Chondrocyte (in vitro differentiated cells): ENCODE measurements around the gene MYRFL. TPM values are rescaled to one million over a fixed set of nuclear protein-coding genes. Genes with fewer than 3 reads are reported as not detected.

ENCODE experiments used
- DNase-seq: peaks from one replicate; pipeline ENCODE4 v3.0.0; 2021; ENCODE audit warnings: mixed read lengths, low spot score
- H3K27ac Mint-ChIP-seq: one replicate; pipeline ENCODE4 v1.8.0; 2021; ENCODE audit warnings: mild to moderate bottlenecking, moderate library complexity, mixed read lengths; ENCODE audit not compliant: unreplicated experiment
- H3K27me3 Mint-ChIP-seq: 2 replicates; pipeline ENCODE4 v1.8.0; 2021; ENCODE audit warnings: low read depth, mixed read lengths
- H3K36me3 Mint-ChIP-seq: 2 replicates; pipeline ENCODE4 v1.8.0; 2021; ENCODE audit warnings: low read depth, mixed read lengths
- H3K4me1 Mint-ChIP-seq: 2 replicates; pipeline ENCODE4 v1.8.0; 2021; ENCODE audit warnings: low read depth, mild to moderate bottlenecking, mixed read lengths
- H3K4me3 Mint-ChIP-seq: one replicate; pipeline ENCODE4 v1.8.0; 2021; ENCODE audit warnings: mild to moderate bottlenecking, moderate library complexity, mixed read lengths; ENCODE audit not compliant: unreplicated experiment
- H3K9me3 Mint-ChIP-seq: 2 replicates; pipeline ENCODE4 v1.8.0; 2021; ENCODE audit warnings: low read depth, mixed read lengths
- total RNA-seq: library from RNA; stranded (reverse); gene quantifications from 3 replicates; pipeline ENCODE4 v1.2.1, GENCODE V29; 2021
- TF ChIP-seq, protein P1 (sequence below): fragments of 200-600 bp; sonication (generic); IDR thresholded peaks from 2 replicates; pipeline ENCODE4 v1.5.0; 2021; ENCODE audit warnings: antibody characterized with exemption, mild to moderate bottlenecking, moderate library complexity

The MYRFL gene
- total RNA-seq, 1 donor from 2014 or later = 0.35 TPM

GRCh38 chr12:69919495-69919894 is 94.5 kb downstream of the MYRFL start:
- Mint-ChIP-seq H3K27ac (no peak overlapping the region), H3K9me3 (peaks cover 7% of the 10 kb centered on the region), H3K4me3 (no peak overlapping the region), H3K27me3 (no peaks in the 10 kb centered on the region), H3K36me3 (no peaks in the 10 kb centered on the region), H3K4me1 (no peaks in the 10 kb centered on the region)
- TF ChIP-seq, protein P1, sequence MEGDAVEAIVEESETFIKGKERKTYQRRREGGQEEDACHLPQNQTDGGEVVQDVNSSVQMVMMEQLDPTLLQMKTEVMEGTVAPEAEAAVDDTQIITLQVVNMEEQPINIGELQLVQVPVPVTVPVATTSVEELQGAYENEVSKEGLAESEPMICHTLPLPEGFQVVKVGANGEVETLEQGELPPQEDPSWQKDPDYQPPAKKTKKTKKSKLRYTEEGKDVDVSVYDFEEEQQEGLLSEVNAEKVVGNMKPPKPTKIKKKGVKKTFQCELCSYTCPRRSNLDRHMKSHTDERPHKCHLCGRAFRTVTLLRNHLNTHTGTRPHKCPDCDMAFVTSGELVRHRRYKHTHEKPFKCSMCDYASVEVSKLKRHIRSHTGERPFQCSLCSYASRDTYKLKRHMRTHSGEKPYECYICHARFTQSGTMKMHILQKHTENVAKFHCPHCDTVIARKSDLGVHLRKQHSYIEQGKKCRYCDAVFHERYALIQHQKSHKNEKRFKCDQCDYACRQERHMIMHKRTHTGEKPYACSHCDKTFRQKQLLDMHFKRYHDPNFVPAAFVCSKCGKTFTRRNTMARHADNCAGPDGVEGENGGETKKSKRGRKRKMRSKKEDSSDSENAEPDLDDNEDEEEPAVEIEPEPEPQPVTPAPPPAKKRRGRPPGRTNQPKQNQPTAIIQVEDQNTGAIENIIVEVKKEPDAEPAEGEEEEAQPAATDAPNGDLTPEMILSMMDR = no peak
- DNase-seq = no peak

GRCh38 chr12:69921831-69922230 is 96.8 kb downstream of the MYRFL start:
- TF ChIP-seq, protein P1 = no peak
- no peak for DNase-seq
- Mint-ChIP-seq H3K27ac (no peak overlapping the region), H3K4me3 (no peak overlapping the region), H3K36me3 (no peaks in the 10 kb centered on the region), H3K9me3 (peaks cover 7% of the 10 kb centered on the region), H3K27me3 (no peaks in the 10 kb centered on the region), H3K4me1 (no peaks in the 10 kb centered on the region)

DNA sequence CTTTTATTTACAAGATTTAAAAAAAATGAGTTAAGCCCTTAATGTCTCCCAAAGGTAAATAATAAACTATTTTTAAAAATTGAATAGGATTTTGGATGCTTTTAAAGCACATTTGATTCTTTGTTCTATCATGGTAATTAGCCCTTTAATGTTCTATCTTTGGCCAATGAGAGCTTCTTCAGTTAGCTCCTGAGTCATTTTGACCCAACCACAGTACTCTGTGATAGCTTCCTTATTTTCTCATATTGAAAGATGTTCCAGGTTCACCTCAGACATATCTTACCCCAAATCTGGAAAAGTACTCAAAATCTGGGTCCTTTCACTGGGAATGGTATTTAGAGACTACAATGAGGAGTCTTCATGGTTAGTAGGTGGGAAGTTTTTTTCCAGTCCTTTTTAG is 98.0 kb downstream of the MYRFL start:
- Mint-ChIP-seq H3K27ac (no peak overlapping the region), H3K4me3 (no peak overlapping the region), H3K27me3 (no peaks in the 10 kb centered on the region), H3K4me1 (no peaks in the 10 kb centered on the region), H3K36me3 (no peaks in the 10 kb centered on the region), H3K9me3 (peaks cover 6% of the 10 kb centered on the region)
- DNase-seq = no peak
- TF ChIP-seq, protein P1 = no peak

DNA sequence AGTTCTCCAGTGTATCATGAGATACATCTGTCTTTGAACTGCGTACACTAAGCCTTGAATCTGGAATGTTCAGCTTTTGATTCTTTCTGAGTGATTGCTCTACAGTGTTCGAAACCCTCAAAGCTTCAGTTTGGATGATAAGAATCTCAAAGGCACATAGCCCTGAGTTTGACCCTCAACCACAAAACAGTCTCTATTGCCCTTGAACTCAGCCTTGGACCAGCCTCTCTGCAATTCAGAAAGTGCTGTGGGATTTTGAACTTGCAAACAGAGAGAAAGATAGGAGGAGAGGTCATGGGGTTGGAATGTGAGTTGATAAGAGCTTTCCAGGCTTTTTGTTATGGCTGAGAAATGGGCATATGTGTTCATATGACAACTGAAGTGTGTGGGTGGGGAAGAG is 100.3 kb downstream of the MYRFL start:
- Mint-ChIP-seq H3K4me1 (peaks cover 3% of the 10 kb centered on the region), H3K27me3 (no peaks in the 10 kb centered on the region), H3K27ac (no peak overlapping the region), H3K36me3 (no peaks in the 10 kb centered on the region), H3K4me3 (no peak overlapping the region), H3K9me3 (no peaks in the 10 kb centered on the region)
- no peak for DNase-seq
- TF ChIP-seq, protein P1 = no peak

DNA sequence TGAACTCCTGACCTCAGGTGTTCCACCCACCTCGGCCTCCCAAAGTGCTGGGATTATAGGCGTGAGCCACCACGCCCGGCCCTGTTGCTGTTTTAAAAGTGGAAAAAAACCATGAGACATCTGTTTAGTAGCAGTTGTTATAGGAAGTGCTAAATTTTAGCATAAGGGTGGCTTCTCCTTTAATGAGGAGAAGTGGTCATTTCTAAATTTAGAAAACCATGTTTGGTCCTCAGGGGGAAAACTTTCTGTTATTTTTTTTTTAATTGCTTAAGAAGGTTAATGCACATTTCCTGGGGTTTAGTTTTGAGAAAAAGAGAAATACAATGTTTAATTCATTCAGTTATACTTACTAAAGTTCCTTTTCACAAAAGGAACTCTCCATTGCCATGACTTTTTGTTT is 102.1 kb downstream of the MYRFL start:
- H3K4me1 Mint-ChIP-seq = peaks cover 3% of the 10 kb centered on the region
- TF ChIP-seq, protein P1 = no peak
- no peaks in the 10 kb centered on the region for H3K27me3 Mint-ChIP-seq
- H3K27ac Mint-ChIP-seq = no peak overlapping the region
- no peaks in the 10 kb centered on the region for H3K36me3 Mint-ChIP-seq
- DNase-seq = no peak
- no peaks in the 10 kb centered on the region for H3K9me3 Mint-ChIP-seq
- no peak overlapping the region for H3K4me3 Mint-ChIP-seq
